K562 (cell line): ENCODE results near the gene EML1. TPM values are rescaled to one million over a fixed set of nuclear protein-coding genes. Genes with fewer than 3 reads are reported as not detected.

Source experiments
- ARID2 ChIP-seq: fragments of 450-650 bp; IDR thresholded peaks from 2 replicates; pipeline ENCODE4 v1.6.1; 2017; ENCODE audit warnings: antibody characterized with exemption, mild to moderate bottlenecking
- BRD9 ChIP-seq: fragments of 450-650 bp; IDR thresholded peaks from 2 replicates; pipeline ENCODE4 v1.6.1; 2018; ENCODE audit warnings: low read depth; ENCODE audit not compliant: partially characterized antibody
- E2F6 ChIP-seq, 2 experiments: IDR thresholded peaks; 2 replicates each; pipeline ENCODE4 v1.6.1; 2011; ENCODE audit warnings: borderline replicate concordance in 1 of 2, control low read depth in 1 of 2, low read depth in 1 of 2, low read length in 1 of 2, mild to moderate bottlenecking in 1 of 2, mixed read lengths in 1 of 2, moderate library complexity in 1 of 2; ENCODE audit not compliant: insufficient read depth in 1 of 2, insufficient read length in 1 of 2, poor library complexity in 1 of 2, severe bottlenecking in 1 of 2; ENCODE audit errors: extremely low read depth in 1 of 2
- FIP1L1 ChIP-seq: fragments of 200-400 bp; formaldehyde crosslinking; IDR thresholded peaks from 2 replicates; pipeline ENCODE4 v1.6.1; 2018; ENCODE audit warnings: mild to moderate bottlenecking, low read depth, low read length; ENCODE audit not compliant: poor library complexity, severe bottlenecking
- HIVEP1 ChIP-seq: fragments of 250-450 bp; sonication (Bioruptor Pico); IDR thresholded peaks from 2 replicates; pipeline ENCODE4 v1.4.0; 2020; ENCODE audit warnings: mild to moderate bottlenecking
- ID3 ChIP-seq, 2 experiments: fragments of 250-450 bp in 1 of 2; fragments of 450-650 bp in 1 of 2; sonication (Bioruptor Pico) in 1 of 2; IDR thresholded peaks; 2 replicates each; pipeline versions ENCODE4 v1.6.1 to v1.8.0; 2016 to 2021; ENCODE audit warnings: mild to moderate bottlenecking in 2 of 2, moderate library complexity in 2 of 2, missing compliant biosample characterization in 1 of 2, missing genetic modification characterization in 1 of 2
- JUND ChIP-seq, 2 experiments: IDR thresholded peaks; 2 replicates in 1 of 2; 3 replicates in 1 of 2; pipeline ENCODE4 v1.6.1; 2011; ENCODE audit warnings: borderline replicate concordance in 2 of 2, low read depth in 2 of 2, low read length in 2 of 2, improper control_type of control experiment in 1 of 2, missing biosample characterization in 1 of 2, missing genetic modification characterization in 1 of 2, missing genetic modification reagents in 1 of 2
- KLF1 ChIP-seq: fragments of 450-650 bp; IDR thresholded peaks from 2 replicates; pipeline ENCODE4 v1.6.1; 2016; ENCODE audit warnings: missing genetic modification characterization, missing compliant biosample characterization
- KLF16 ChIP-seq: IDR thresholded peaks from 2 replicates; pipeline ENCODE4 v1.6.1; 2016; ENCODE audit warnings: antibody characterized with exemption
- MCM5 ChIP-seq: fragments of 450-650 bp; IDR thresholded peaks from 2 replicates; pipeline ENCODE4 v1.6.1; 2016; ENCODE audit warnings: low read depth
- MITF ChIP-seq: IDR thresholded peaks from 2 replicates; pipeline ENCODE4 v1.6.1; 2014; ENCODE audit warnings: antibody characterized with exemption
- MXD1 ChIP-seq: fragments of 250-450 bp; sonication (Bioruptor Pico); IDR thresholded peaks from 2 replicates; pipeline ENCODE4 v1.8.0; 2021; ENCODE audit warnings: borderline replicate concordance, mild to moderate bottlenecking, moderate library complexity; ENCODE audit not compliant: poor library complexity, severe bottlenecking
- PHF20 ChIP-seq: fragments of 450-650 bp; IDR thresholded peaks from 2 replicates; pipeline ENCODE4 v1.6.1; 2018; ENCODE audit not compliant: partially characterized antibody
- POLR2G ChIP-seq: fragments of 200-400 bp; formaldehyde crosslinking; IDR thresholded peaks from 2 replicates; pipeline ENCODE4 v1.6.1; 2017; ENCODE audit warnings: low read depth, mild to moderate bottlenecking, antibody characterized with exemption, low read length, moderate library complexity
- POU5F1 ChIP-seq: fragments of 150-350 bp; IDR thresholded peaks from 2 replicates; pipeline ENCODE4 v1.6.1; 2014; ENCODE audit warnings: borderline replicate concordance, low read length, low read depth, mild to moderate bottlenecking; ENCODE audit not compliant: partially characterized antibody
- ZC3H11A ChIP-seq: IDR thresholded peaks from 2 replicates; pipeline ENCODE4 v1.6.1; 2012; ENCODE audit warnings: low read depth, low read length, improper control_type of control experiment
- ZNF124 ChIP-seq: sonication (generic); formaldehyde crosslinking; IDR thresholded peaks from 2 replicates; pipeline ENCODE4 v1.8.1; 2022; ENCODE audit warnings: missing genetic modification reagents
- ZNF253 ChIP-seq: fragments of 250-450 bp; sonication (Bioruptor Pico); conservative IDR thresholded peaks from 2 replicates; pipeline ENCODE4 v1.6.1; 2021; ENCODE audit warnings: mild to moderate bottlenecking
- ZNF316 ChIP-seq: fragments of 450-650 bp; IDR thresholded peaks from 2 replicates; pipeline ENCODE4 v1.6.1; 2016
- ZNF444 ChIP-seq: fragments of 250-450 bp; sonication (Bioruptor Pico); IDR thresholded peaks from 2 replicates; pipeline ENCODE4 v1.4.0; 2020; ENCODE audit warnings: mild to moderate bottlenecking, moderate library complexity
- ZNF766 ChIP-seq: fragments of 200-800 bp; sonication (Bioruptor generic); conservative IDR thresholded peaks from 2 replicates; pipeline ENCODE4 v1.6.1; 2016; ENCODE audit warnings: missing genetic modification characterization, missing compliant biosample characterization
- polyA plus RNA-seq, 8 experiments: library from polyadenylated mRNA; depleted of rRNA in 4 of 8; stranded (reverse) in 5 of 8; unstranded in 3 of 8; fragments of >200 nt; fragmentation: Nextera tagmentation in 2 of 8; fragmentation: Illumina TruSeq in 1 of 8; extraction: Ambion mirVana in 2 of 8; extraction: Trizol in 1 of 8; gene quantifications; 2 replicates each; pipeline versions ENCODE4 v1.2.1 to v1.2.3, GENCODE V29; 2011 to 2014; ENCODE audit warnings: inconsistent platforms in 1 of 8, missing spikeins in 1 of 8
- total RNA-seq, 7 experiments: library from RNA; depleted of rRNA in 6 of 7; stranded (reverse); fragments of >200 nt in 6 of 7; fragmentation: Illumina TruSeq in 2 of 7; extraction: Trizol in 2 of 7; gene quantifications; 2 replicates each; pipeline versions ENCODE4 v1.2.1 to v1.2.3, GENCODE V29; 2011 to 2021; ENCODE audit warnings: low replicate concordance in 1 of 7

Gene EML1
- total and polyA plus RNA-seq, 9 of the 15 experiments (the other 6 are each of a cell fraction or from before 2014, with no cell fraction given): 0.01 to 0.35 (median 0.07) TPM; not detected in 2

- no peak for TF ChIP-seq MITF
- no peak for TF ChIP-seq ZNF766
- no peak for TF ChIP-seq ZNF124 (CRISPR knock-in tag)
- peak in 1 of 2 experiments; percentile 8 for TF ChIP-seq E2F6 (IDR thresholded peaks at IDR 0.05; ENCODE audit: borderline replicate concordance in 1 of 2, extremely low read depth in 1 of 2, insufficient read depth in 1 of 2, insufficient read length in 1 of 2, low read depth in 1 of 2, low read length in 1 of 2, poor library complexity in 1 of 2, severe bottlenecking in 1 of 2)
- no peak for TF ChIP-seq MXD1 (CRISPR knock-in tag)
- no peak for TF ChIP-seq POU5F1
- TF ChIP-seq ZC3H11A: no peak
- no peak for TF ChIP-seq KLF1 (tag)
- TF ChIP-seq FIP1L1: no peak
- TF ChIP-seq MCM5: no peak
- no peak for TF ChIP-seq ZNF444 (CRISPR knock-in tag)
- TF ChIP-seq HIVEP1 (CRISPR knock-in tag): no peak
- TF ChIP-seq ARID2: no peak
- no peak for TF ChIP-seq ID3 (CRISPR knock-in tag; IDR thresholded peaks at IDR 0.05)
- no peak for TF ChIP-seq ID3 (tag; IDR thresholded peaks at IDR 0.05)
- 0 out of 2 replicates have a peak, but pooled peaks have one; percentile 43 for TF ChIP-seq POLR2G
- TF ChIP-seq ZNF253 (CRISPR knock-in tag): no peak
- no peak for TF ChIP-seq PHF20
- no peak for TF ChIP-seq ZNF316
- no peak for TF ChIP-seq BRD9
- TF ChIP-seq JUND (IDR thresholded peaks at IDR 0.05; ENCODE audit: borderline replicate concordance, low read depth, low read length): no peak
- TF ChIP-seq JUND (tag; IDR thresholded peaks at IDR 0.05; ENCODE audit: borderline replicate concordance, low read depth, low read length): no peak
- no peak for TF ChIP-seq KLF16
Measured at GRCh38 chr14:99792551-99793212, 531 bp upstream of the EML1 start (continued).
